ENCODE measurements around the gene RPL37.

RPL37 gene

DNA sequence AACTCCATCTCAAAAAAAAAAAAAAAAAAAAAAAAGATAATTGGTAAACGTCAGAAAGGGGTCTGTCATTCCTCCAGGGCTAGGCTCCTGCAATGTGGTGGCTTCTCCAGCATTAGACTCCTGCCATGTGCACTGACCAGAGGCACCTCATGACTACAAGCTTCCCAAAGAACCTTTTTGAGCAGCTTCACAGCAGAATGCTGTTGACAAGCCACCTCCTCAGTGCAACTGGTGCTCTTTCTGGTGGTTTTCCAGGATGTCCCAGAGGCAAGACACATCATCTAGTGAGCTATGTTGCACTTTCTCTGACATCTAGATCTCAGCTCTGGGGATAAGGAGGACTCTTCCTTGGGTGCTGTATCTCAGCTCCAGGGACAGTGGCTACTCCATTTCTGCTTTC is 11.6 kb downstream of the RPL37 start:
- TF ChIP-seq, protein P1, sequence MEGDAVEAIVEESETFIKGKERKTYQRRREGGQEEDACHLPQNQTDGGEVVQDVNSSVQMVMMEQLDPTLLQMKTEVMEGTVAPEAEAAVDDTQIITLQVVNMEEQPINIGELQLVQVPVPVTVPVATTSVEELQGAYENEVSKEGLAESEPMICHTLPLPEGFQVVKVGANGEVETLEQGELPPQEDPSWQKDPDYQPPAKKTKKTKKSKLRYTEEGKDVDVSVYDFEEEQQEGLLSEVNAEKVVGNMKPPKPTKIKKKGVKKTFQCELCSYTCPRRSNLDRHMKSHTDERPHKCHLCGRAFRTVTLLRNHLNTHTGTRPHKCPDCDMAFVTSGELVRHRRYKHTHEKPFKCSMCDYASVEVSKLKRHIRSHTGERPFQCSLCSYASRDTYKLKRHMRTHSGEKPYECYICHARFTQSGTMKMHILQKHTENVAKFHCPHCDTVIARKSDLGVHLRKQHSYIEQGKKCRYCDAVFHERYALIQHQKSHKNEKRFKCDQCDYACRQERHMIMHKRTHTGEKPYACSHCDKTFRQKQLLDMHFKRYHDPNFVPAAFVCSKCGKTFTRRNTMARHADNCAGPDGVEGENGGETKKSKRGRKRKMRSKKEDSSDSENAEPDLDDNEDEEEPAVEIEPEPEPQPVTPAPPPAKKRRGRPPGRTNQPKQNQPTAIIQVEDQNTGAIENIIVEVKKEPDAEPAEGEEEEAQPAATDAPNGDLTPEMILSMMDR (conservative IDR thresholded peaks at IDR 0.05): no peak
- no peak overlapping the region for H3K27ac ChIP-seq

DNA sequence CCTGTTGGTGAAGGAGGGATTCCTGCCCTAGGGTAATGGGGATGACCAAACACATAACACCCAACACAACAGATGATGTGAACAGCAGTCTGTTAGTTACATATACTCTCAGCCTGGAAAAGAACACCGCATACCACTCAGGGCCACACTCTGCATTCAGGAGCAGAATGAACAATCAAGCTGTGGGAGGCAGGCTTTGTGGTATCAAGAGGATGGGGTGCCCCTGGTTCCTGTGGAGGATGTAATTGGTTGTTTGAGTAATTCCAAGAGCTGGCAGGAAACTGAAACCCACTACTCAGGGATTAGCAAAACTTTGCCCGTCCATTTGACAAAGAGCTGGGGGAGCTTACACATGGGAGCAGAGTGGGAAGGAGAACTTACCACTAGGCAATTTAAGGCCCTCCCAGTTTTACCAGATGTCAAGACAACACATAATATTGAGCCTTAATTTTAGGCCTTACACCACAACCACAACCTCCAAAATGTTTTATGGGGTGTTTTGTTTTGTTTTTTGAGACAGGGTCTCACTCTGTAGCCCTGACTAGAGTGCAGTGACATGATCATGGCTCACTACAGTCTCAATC is 21.2 kb downstream of the RPL37 start:
- H3K27ac ChIP-seq: no peak overlapping the region

DNA sequence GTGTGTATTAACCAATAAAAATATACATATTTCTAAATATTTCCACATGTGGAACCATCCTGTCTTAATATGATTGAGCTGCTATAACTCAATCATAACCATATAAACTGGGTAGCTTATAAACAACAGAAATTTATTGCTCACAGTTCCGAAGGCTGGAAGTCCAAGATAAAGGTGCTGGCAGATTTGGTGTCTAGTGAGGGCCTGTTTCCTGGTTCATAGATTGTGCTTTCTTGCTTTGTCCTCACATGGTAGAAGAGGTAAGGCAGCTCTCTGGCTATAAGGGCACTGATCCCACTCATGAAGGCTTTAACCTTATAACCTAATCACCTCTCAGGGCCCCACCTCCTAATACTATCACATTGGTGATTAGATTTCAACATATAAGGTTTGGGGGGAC is 22.9 kb downstream of the RPL37 start:
- TF ChIP-seq, protein P1 (conservative IDR thresholded peaks at IDR 0.05): no peak
- no peak overlapping the region for H3K27ac ChIP-seq

More for the DNA sequence above, 21.2 kb downstream of the RPL37 start:
- TF ChIP-seq, protein P1 (conservative IDR thresholded peaks at IDR 0.05): no peak

DNA sequence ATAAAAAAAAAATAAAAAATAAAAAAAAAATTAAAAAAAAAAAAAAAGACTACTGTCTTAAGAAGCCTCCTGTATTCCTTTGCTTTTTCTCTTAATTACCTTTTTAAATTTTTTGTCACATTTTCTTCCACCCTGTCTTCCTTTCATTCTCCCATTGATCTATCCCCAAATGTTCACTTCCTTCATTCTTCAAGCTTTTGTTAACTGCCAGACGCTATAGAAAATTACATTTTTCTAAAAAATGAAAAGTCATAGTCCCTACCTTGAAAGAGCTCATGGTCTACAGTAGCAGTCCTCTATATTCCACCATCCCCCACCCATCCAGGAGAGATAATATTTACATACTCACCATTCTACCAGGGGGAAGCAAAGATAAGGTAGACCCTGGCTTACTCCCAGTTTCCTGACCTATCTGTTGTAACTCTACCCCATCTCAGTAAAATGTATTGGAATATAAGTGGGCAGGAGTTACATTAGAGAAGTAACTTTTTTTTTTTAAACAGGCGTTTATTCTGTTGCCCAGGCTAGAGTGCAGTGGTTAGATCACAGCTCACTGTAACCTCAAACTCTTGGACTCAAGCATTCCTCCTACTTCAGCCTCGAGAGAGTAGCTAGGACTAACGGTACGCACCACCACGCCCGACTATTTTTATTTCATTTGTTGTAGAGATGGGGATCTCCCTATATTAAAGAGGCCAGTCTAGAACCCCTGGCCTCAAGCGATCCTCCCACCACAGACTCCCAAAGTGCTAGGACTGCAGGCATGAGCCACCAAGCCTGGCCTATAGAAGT is 33.1 kb downstream of the RPL37 start:
- H3K27ac ChIP-seq: no peak overlapping the region
- TF ChIP-seq, protein P1 (conservative IDR thresholded peaks at IDR 0.05): no peak

DNA sequence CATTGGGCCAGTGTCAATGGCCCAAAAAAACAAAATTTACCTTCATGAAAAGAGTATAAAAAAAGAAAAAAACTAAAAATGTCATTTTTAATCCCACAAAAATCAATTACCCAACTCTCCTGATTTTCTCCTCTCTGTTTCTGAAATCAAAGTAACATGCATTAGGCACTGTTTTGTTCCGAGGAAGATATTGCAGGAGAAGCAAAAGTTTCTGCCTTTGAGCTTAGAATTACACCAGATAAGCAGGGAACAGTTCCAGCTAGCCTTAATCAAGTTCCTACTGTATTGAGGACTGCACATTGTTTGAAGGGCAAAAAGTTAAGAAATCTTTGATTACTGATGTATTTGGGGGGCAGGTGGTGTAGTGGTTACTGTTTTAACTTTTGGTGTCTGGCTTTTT is 35.8 kb downstream of the RPL37 start:
- TF ChIP-seq, protein P1 (conservative IDR thresholded peaks at IDR 0.05): no peak
- H3K27ac ChIP-seq: peak overlapping the region; percentile 97

DNA sequence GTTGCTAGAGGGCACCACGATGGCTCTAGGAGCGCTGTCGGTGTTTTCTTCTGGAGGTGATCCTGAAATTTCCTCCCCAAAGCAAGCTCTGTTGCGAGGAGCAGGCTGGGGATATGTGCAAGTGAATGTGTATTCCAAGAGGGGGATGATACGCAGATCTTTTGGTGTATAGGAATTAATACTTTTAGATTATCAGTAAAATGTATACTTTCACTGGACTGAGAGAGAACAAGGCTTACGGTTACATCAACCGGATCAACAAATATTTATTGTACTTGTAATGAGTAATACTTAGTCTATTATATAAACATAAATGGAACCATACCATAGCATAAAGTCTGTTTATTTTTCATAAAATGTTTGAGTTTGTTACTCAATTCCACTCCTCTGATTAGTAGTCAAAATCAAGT is 36.2 kb downstream of the RPL37 start:
- TF ChIP-seq, protein P1 (conservative IDR thresholded peaks at IDR 0.05): no peak
- H3K27ac ChIP-seq: peak overlapping the region; percentile 97

DNA sequence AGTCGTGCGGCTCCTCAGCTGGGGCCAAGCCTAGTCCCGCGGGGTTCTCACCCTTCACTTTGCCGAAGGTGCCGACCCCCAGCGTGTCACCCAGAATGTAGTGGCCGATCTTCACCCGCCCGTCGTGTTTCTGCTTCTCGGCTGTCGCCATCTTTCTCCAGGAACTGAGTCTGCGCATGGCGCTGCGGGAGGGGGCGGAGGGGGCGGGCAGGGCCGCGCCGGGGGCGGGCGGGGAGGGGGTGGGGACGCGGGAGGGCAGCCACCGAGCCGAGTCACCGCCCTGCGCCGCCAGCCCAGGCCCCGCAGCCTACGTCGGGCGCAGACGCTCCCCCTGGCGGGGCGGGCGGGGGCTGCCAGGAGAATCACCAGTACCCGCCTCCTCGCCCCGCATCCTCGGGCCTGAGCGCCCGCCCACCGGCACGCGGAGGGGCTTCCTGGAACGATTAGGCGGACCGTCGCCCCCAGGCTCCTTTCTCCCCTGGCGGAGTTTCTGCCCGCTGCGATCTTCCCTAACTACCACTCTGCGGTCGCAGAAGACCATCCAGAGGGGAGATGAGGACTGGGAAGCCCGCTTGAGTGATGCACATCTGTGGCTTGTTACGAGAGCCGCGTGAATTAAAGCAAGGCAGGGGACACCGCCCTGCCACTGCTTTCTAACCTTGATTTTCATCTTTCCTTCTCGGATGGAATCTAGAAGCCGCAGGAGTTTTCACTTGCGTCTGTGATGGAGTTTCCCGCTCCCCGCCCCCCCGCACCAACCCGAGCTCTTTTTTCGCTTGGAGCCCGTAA is 36.8 kb downstream of the RPL37 start, which contains the start of gene PRKAA1:
TSS of gene PRKAA1 (minus strand) at position 363 of the 789 bp plus-strand sequence. CDS start at position 178, 185 bp downstream.
- TF ChIP-seq, protein P1 (conservative IDR thresholded peaks at IDR 0.05): peak; percentile 84
- peak within 1 kb of the TSS; percentile 97 for H3K27ac ChIP-seq
